GM18499 (cell line): Measurements from ENCODE around the gene AUTS2.
"Not testable (repeated sequence)": the region's sequence is repeated elsewhere in the genome, so short reads cannot be mapped to it uniquely, and the experiment has no call there.

Experiments used
- ATAC-seq: cut with Tn5 transposase; IDR thresholded peaks from one replicate; pipeline ENCODE4 v1.9.1; 2021; ENCODE audit warnings: moderate number of reproducible peaks; ENCODE audit not compliant: insufficient read depth, unreplicated experiment

The AUTS2 gene

GRCh38 chr7:69775231-69775771 lies 177.0 kb downstream of the AUTS2 start:
- no peak for ATAC-seq

DNA sequence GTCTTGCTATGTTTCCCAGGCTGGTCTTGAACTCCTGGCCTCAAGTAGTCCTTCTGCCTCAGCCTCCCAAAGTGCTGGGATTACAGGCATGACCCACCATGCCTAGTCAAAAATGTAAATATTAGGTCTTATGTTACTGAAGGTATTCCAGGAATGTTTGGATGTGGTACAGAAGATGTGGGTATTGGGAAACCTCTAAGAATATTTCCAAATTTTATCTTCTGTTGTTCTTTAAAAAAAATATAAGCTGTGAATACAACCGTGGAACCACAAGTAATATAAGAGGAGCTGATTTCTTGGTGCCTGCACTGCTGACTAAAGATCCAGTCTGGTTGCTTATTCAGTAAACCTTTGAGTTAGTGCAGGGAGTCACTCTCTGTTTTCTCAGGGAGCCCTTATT lies 178.3 kb downstream of the AUTS2 start:
- no peak for ATAC-seq

DNA sequence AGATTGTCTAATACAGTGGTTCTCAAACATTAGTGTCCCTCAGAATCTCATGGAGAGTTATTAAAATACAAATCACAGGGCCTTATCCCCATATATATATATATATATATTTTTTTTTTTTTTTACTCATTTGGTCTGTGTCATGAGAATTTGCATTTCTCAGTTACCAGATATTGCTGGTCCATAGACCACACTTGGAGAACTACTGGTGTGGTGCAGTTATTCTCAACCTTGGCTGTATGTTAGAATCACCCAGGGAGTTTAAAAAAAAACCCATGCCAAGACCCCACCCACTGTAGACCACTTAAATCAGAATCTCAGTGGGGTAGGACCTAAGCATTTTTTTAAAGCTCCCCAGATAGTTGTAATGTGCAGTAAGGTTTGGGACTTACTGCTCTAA lies 179.9 kb downstream of the AUTS2 start:
- ATAC-seq: peak; percentile 59

- no peak for ATAC-seq
Measured at GRCh38 chr7:69780379-69780778, 182.1 kb downstream of the AUTS2 start.

- ATAC-seq: no peak
Measured at GRCh38 chr7:69781412-69781846, 183.2 kb downstream of the AUTS2 start.

GRCh38 chr7:69782917-69783684 lies 184.8 kb downstream of the AUTS2 start:
- no peak for ATAC-seq

DNA sequence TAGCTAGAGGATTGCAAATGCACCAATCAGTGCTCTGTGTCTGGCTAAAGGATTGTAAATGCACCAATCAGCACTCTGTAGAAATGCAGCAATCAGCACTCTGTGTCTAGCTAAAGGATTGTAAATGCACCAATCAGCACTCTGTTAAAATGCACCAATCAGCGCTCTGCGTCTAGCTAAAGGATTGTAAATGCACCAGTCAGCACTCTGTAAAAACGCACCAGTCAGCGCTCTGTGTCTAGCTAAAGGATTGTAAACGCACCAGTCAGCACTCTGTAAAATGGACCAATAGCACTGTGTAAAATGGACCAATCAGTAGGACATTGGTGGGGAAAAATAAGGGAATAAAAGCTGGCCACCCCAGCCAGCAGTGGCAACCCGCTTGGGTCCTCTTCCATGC lies 187.9 kb downstream of the AUTS2 start:
- ATAC-seq: not testable (repeated sequence)

DNA sequence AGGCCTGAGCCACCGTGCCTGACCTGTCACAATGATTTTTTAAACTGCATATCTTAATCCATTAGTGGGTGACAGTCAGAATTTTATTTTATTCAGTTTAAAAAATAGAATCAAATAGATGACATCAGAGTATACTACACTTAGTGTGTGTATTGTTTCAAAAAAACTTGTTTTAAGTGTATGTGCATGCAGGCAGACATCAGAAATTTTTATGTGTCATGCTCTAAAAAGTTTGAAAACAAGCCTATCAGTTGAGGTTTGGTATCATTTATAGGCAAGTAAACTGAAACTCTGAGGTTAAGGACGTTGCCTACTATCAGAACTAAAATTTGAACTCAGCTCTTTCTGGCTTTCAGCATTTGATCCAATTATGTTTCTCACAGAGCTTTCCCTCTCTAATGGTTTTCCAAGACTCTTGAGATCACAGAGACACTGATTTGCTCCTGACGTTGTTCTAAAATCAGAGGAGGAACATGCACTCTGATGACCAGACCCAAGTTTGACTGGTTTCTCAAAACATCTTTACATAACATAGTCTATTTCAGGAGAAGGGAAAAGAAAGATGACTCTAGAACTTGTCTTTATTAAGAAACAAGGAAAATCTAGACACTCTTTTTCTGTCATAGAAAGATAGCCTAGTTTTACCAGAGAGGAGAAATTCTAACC lies 188.6 kb downstream of the AUTS2 start:
- no peak for ATAC-seq

- ATAC-seq: no peak
Measured at GRCh38 chr7:69787736-69788431, 189.6 kb downstream of the AUTS2 start.

DNA sequence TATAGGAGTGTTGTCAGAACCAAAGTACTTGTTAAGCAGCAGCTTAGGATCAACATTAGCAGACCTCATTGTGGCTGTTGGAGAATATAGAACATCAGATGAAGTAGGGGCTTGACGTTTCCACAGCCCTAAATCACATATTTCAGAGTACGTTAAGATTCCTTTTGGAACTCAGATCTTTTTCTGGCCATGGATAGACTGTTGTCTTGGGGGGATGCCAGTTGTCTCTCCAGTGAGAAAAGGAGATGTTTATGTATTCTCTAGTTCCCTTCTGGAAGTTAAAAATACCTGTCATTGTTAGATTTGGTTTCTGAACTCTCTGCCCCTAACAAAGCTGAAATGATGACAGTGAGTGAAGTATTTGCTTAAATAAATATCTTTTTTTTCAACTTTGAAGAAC lies 191.3 kb downstream of the AUTS2 start:
- no peak for ATAC-seq

DNA sequence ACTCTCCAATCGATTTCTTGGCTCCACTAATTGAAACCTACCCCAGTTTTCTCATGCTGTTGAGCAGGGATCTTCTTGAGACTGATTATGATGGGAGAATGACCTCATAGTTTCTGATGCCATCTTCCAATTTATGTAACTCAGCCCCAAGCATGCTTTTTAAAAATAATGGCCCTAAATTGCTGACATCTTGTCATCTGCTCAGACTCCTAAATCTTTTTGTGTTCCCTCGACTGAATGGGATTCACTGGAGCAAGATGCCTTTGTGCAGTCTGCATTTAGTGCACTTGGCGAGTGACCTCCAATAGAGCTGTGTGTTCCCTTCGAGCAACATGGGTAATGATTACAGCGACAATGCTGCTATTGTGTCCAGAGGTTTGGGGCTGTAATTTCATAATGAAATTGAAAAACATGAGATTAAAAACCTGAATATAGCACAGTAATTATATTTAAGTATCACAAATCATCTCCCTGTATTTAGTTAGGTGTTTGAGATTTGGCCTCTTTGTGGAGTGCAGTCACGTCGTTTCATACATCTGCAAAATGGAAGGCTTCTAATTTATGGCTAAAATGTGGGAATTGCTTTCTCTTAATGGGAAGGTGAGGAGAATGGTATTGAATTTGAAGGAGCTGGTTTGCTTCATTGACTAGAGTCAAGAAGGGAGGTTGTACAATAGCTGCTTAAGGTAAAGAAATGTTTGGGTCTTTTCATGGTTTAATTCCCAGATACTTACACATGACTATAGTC lies 192.9 kb downstream of the AUTS2 start:
- ATAC-seq: no peak

DNA sequence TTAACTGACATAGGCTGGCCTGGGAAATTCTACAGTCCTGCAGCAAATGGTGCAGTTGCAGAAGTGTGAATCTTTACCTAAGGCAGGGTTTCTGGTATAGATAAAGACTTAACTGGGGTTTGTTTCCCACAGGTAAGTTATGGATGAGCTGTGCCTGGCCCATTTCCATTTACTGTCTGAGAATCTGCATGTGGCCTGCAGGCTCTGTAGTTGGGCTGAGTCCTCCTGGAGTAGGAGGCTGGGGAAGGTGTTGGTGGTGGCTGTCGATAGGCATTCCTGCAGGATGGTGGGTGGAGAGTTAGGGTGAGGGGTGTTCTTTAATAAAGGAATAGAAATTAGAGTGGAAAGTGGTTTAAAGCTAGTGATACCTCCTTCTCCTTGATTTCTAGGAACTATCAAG lies 193.5 kb downstream of the AUTS2 start:
- ATAC-seq: no peak

GRCh38 chr7:69795932-69796331 lies 197.7 kb downstream of the AUTS2 start:
- no peak for ATAC-seq

DNA sequence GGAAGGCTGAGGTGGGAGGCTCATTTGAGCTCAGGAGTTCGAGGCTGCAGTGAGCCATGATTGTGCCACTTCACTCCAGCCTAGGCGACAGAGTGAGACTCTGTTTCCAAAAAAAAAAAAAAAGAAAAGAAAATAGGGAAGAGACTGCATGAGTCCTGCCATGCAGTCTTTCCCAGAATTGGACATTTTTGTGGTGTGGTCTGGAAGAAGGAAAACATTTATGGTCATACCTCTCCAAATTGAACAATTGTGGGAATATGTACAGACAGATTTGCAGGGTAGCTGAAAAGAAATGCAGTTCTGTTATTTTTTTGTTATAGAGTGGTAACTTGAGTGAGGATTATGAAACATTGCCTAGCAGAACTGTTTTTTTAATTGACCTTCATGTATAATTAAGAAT lies 198.1 kb downstream of the AUTS2 start:
- no peak for ATAC-seq

DNA sequence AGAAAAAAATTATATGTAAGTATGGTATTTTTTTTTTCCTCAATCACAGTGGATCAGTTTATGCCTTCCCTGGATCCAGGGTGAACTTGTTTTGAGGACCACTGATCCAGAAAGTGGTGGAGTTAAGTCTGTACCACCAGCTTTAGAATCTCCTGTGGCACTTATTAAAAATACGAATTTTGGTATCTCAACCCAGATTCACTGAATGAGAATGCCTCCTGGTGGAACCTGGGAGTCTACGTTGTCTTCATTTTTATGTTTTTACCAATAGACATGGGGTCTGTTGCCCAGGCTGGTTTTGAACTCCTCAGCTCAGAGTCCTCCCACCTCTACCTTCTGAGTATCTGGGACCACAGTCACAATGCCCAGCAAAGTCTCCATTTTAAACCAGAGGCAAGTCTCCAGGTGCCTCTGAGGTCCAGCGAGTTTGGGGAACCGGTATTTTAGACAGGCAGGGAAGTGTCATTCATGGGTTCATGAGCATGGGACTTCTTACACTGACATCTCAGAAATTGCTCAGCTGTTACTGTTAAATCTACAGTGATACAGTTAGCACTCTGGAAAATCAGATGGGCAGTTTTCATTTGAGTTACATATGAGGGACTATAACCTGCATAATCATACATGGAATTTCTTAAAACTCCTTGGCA lies 200.9 kb downstream of the AUTS2 start:
- ATAC-seq: no peak

- no peak for ATAC-seq
Measured at GRCh38 chr7:69799990-69800389, 201.7 kb downstream of the AUTS2 start.

DNA sequence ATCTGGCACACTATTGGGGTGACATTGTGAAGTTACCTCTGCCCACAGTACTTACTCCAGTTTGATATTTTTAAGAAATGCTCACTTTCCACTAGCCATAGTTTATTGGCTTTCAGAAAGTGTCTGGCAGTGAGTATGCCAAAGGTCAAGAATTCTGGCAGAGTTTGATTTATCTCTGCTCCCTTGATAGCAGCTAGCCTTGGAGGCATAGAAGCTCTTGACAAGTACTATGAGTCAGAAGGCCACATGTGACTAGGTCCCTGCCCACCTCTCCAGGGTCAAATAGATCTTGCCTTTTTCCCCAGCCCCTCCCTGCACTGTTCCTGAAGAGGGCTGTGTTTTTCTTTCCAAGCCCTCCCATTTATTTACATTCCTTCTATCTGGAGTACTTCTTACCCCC lies 202.2 kb downstream of the AUTS2 start:
- ATAC-seq: no peak

DNA sequence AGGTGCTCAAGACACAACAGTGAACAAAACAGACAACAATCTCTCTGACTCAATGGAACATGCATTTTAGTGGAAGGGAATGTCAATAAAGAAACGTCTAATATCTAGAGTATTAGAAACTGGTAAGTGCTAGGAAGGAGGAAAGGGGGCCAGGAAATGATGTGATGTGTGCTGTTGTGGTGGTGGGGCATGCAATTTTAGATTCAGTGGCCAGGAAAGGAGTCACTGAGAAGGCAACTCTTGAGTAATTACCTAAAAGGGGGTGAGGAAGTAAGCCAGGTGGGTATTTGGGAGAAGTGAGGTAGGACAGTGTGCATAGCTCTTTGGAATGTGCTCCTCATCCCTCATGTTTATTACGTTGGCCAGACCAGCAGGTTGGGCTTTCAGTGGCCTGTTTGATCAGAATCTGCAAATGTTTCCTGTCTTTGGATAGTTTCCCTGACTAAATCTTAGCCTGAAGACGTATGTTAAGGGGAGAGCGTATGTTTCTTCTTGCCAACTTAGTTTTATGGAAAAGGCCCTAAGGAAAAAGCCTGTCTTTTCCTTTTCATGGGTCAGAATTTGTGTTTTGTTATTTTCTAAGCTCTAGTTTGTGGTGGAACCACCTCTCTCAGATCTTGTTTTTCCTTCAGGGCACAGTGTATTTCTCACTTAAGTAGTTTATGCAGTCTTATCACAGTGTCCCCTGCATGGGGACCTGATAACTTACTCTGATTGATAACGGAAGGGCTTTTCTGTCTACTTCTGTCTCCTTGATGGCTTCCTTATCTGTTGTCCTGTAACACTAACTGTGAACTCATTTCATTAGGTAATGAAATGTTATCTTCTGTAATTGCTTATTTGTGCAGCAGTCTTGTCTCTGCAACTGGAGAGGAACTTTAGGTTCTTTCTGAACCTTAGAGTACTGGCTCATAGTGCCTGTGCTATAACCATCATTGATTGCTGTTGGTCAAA lies 203.7 kb downstream of the AUTS2 start:
- no peak for ATAC-seq
